GM18499 (cell line): ENCODE results near the gene IFT25.
A peak's percentile ranks its signal among the peaks of the same experiment; 100 is the strongest.
"Not testable (repeated sequence)": the region's sequence is repeated elsewhere in the genome, so short reads cannot be mapped to it uniquely, and the experiment has no call there.

ENCODE experiments used
- ATAC-seq: cut with Tn5 transposase; IDR thresholded peaks from one replicate; pipeline ENCODE4 v1.9.1; 2021; ENCODE audit warnings: moderate number of reproducible peaks; ENCODE audit not compliant: insufficient read depth, unreplicated experiment

IFT25 gene

GRCh38 chr1:53945433-53946251, at the start of gene IFT25:
IFT25 (minus strand) TSS chr1:53945699; CDS start chr1:53940082, 5,617 bp downstream.
- peak; percentile 55 for ATAC-seq

GRCh38 chr1:53994516-53994915, 49.0 kb upstream of the IFT25 start:
- not testable (repeated sequence) for ATAC-seq

GRCh38 chr1:53992085-53992874, 46.8 kb upstream of the IFT25 start:
- ATAC-seq = no peak

- no peak for ATAC-seq
These were observed 42.4 kb upstream of the IFT25 start for GRCh38 chr1:53987880-53988279.

GRCh38 chr1:53986458-53986857, 41.0 kb upstream of the IFT25 start:
- ATAC-seq = no peak

- ATAC-seq = no peak
These were observed 39.2 kb upstream of the IFT25 start for GRCh38 chr1:53984726-53985125.

GRCh38 chr1:53982763-53983104, 37.2 kb upstream of the IFT25 start:
- no peak for ATAC-seq

- ATAC-seq = no peak
These were observed 36.7 kb upstream of the IFT25 start for GRCh38 chr1:53982034-53982762.

- no peak for ATAC-seq
These were observed 35.7 kb upstream of the IFT25 start for GRCh38 chr1:53981220-53981619.

- ATAC-seq = no peak
These were observed 34.4 kb upstream of the IFT25 start for GRCh38 chr1:53979712-53980450.

- no peak for ATAC-seq
These were observed 30.4 kb upstream of the IFT25 start for GRCh38 chr1:53975861-53976260.

- ATAC-seq = no peak
These were observed 26.2 kb upstream of the IFT25 start for GRCh38 chr1:53971718-53972117.

- not testable (repeated sequence) for ATAC-seq
These were observed 23.8 kb upstream of the IFT25 start for GRCh38 chr1:53969323-53969722.

GRCh38 chr1:53968125-53968513, 22.6 kb upstream of the IFT25 start:
- ATAC-seq = no peak

- no peak for ATAC-seq
These were observed 22.1 kb upstream of the IFT25 start for GRCh38 chr1:53967409-53968124.

GRCh38 chr1:53966794-53967193, 21.3 kb upstream of the IFT25 start:
- ATAC-seq = no peak

- ATAC-seq = no peak
These were observed 18.6 kb upstream of the IFT25 start for GRCh38 chr1:53964109-53964508.

- ATAC-seq = no peak
These were observed 18.0 kb upstream of the IFT25 start for GRCh38 chr1:53963460-53963859.

GRCh38 chr1:53962395-53962794, 16.9 kb upstream of the IFT25 start:
- ATAC-seq = no peak
